ENCODE measurements around the gene LAYN. TPM values are rescaled to one million over a fixed set of nuclear protein-coding genes. Genes with fewer than 3 reads are reported as not detected.

The LAYN gene
- total RNA-seq, 1 donor from 2014 or later, result 0.98 TPM

DNA sequence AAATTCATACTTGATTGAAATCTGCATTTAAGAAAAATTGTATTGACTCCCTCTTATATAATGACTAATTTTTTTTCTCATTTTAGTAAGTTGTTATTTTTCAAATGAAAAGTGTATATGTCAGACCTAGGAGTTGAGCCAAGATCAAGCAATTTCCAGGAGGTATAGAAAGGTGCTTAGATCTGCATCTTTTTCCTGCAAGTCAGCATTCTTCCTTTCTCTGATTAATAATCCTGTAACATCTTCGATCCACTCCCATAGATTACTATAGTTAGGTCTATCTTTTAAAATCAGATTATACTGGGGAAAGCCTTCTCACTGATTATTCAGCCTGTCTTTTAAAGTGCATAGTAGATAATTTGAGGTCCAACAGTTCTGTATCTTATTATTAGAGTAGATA lies 13.2 kb upstream of the LAYN start:
- no peaks in the 10 kb centered on the region for H3K27me3 Mint-ChIP-seq (ENCODE audit: unreplicated experiment)
- H3K4me1 Mint-ChIP-seq (ENCODE audit: low read depth, unreplicated experiment), result no peaks in the 10 kb centered on the region
- H3K27ac Mint-ChIP-seq (ENCODE audit: unreplicated experiment), result no peak overlapping the region

GRCh38 chr11:111528557-111528956 lies 12.0 kb upstream of the LAYN start:
- Mint-ChIP-seq H3K36me3 (ENCODE audit: unreplicated experiment) (no peaks in the 10 kb centered on the region), H3K4me3 (ENCODE audit: unreplicated experiment) (no peak overlapping the region), H3K27me3 (ENCODE audit: unreplicated experiment) (no peaks in the 10 kb centered on the region), H3K27ac (ENCODE audit: unreplicated experiment) (no peak overlapping the region), H3K9me3 (ENCODE audit: unreplicated experiment) (no peaks in the 10 kb centered on the region), H3K4me1 (ENCODE audit: low read depth, unreplicated experiment) (no peaks in the 10 kb centered on the region)
- DNase-seq, result no peak
- TF ChIP-seq, protein P1, sequence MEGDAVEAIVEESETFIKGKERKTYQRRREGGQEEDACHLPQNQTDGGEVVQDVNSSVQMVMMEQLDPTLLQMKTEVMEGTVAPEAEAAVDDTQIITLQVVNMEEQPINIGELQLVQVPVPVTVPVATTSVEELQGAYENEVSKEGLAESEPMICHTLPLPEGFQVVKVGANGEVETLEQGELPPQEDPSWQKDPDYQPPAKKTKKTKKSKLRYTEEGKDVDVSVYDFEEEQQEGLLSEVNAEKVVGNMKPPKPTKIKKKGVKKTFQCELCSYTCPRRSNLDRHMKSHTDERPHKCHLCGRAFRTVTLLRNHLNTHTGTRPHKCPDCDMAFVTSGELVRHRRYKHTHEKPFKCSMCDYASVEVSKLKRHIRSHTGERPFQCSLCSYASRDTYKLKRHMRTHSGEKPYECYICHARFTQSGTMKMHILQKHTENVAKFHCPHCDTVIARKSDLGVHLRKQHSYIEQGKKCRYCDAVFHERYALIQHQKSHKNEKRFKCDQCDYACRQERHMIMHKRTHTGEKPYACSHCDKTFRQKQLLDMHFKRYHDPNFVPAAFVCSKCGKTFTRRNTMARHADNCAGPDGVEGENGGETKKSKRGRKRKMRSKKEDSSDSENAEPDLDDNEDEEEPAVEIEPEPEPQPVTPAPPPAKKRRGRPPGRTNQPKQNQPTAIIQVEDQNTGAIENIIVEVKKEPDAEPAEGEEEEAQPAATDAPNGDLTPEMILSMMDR (IDR thresholded peaks at IDR 0.05; ENCODE audit: partially characterized antibody, unreplicated experiment), result no peak

More for the DNA sequence above, 13.2 kb upstream of the LAYN start:
- no peaks in the 10 kb centered on the region for H3K36me3 Mint-ChIP-seq (ENCODE audit: unreplicated experiment)
- no peak for DNase-seq
- no peak overlapping the region for H3K4me3 Mint-ChIP-seq (ENCODE audit: unreplicated experiment)
- TF ChIP-seq, protein P1 (IDR thresholded peaks at IDR 0.05; ENCODE audit: partially characterized antibody, unreplicated experiment), result no peak
- H3K9me3 Mint-ChIP-seq (ENCODE audit: unreplicated experiment), result no peaks in the 10 kb centered on the region

GRCh38 chr11:111530091-111530490 lies 10.4 kb upstream of the LAYN start:
- Mint-ChIP-seq H3K27me3 (ENCODE audit: unreplicated experiment) (no peaks in the 10 kb centered on the region), H3K27ac (ENCODE audit: unreplicated experiment) (no peak overlapping the region), H3K4me1 (ENCODE audit: low read depth, unreplicated experiment) (no peaks in the 10 kb centered on the region), H3K36me3 (ENCODE audit: unreplicated experiment) (no peaks in the 10 kb centered on the region), H3K9me3 (ENCODE audit: unreplicated experiment) (peaks cover 1% of the 10 kb centered on the region), H3K4me3 (ENCODE audit: unreplicated experiment) (no peak overlapping the region)
- TF ChIP-seq, protein P1 (IDR thresholded peaks at IDR 0.05; ENCODE audit: partially characterized antibody, unreplicated experiment), result no peak
- no peak for DNase-seq

DNA sequence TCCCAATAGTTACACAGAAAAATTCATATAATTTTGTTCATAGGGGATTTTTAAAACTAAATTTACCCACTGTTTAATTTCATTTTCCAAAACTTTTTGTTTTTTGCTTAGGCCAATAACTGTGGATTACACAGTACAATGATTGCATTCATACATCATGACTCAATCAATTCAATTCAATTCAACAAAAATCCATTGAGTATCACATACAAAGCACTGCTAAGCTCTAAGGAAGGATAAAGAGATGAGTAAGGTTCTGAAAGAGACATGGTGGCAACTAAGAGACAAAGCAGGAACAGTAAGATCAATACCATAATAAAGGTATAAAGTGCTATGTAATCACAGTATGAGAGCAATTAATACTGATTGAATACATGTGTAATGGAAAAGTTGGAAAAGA lies 9.4 kb upstream of the LAYN start:
- H3K27me3 Mint-ChIP-seq (ENCODE audit: unreplicated experiment), result no peaks in the 10 kb centered on the region
- no peak overlapping the region for H3K4me3 Mint-ChIP-seq (ENCODE audit: unreplicated experiment)
- DNase-seq, result no peak
- H3K9me3 Mint-ChIP-seq (ENCODE audit: unreplicated experiment), result peaks cover 1% of the 10 kb centered on the region
- no peak overlapping the region for H3K27ac Mint-ChIP-seq (ENCODE audit: unreplicated experiment)
- TF ChIP-seq, protein P1 (IDR thresholded peaks at IDR 0.05; ENCODE audit: partially characterized antibody, unreplicated experiment), result no peak
- no peaks in the 10 kb centered on the region for H3K4me1 Mint-ChIP-seq (ENCODE audit: low read depth, unreplicated experiment)
- no peaks in the 10 kb centered on the region for H3K36me3 Mint-ChIP-seq (ENCODE audit: unreplicated experiment)

- H3K4me3 Mint-ChIP-seq (ENCODE audit: unreplicated experiment), result no peak overlapping the region
- no peaks in the 10 kb centered on the region for H3K36me3 Mint-ChIP-seq (ENCODE audit: unreplicated experiment)
- H3K4me1 Mint-ChIP-seq (ENCODE audit: low read depth, unreplicated experiment), result no peaks in the 10 kb centered on the region
- DNase-seq, result no peak
- no peaks in the 10 kb centered on the region for H3K27me3 Mint-ChIP-seq (ENCODE audit: unreplicated experiment)
- no peak overlapping the region for H3K27ac Mint-ChIP-seq (ENCODE audit: unreplicated experiment)
- peaks cover 1% of the 10 kb centered on the region for H3K9me3 Mint-ChIP-seq (ENCODE audit: unreplicated experiment)
- TF ChIP-seq, protein P1 (IDR thresholded peaks at IDR 0.05; ENCODE audit: partially characterized antibody, unreplicated experiment), result no peak
Measured at GRCh38 chr11:111531687-111532364, 8.7 kb upstream of the LAYN start.

All from glutamatergic neuron (in vitro differentiated cells).